Adrenal gland (tissue), 12 donors: ENCODE measurements around the gene SETBP1. TPM values are rescaled to one million over a fixed set of nuclear protein-coding genes. Genes with fewer than 3 reads are reported as not detected.

Experiments used
- DNase-seq, 7 donors: peaks; one replicate each; pipeline ENCODE4 v3.0.0-alpha.2; 2019 to 2020
- H3K27ac ChIP-seq, 5 donors: fragments of 200-600 bp; sonication (generic) in 4 of 5; 1 replicate in 3 of 5; 2 replicates in 2 of 5; pipeline versions ENCODE4 v1.5.1 to v1.8.0; 2016 to 2020; ENCODE audit warnings: mild to moderate bottlenecking in 1 of 5
- H3K27me3 ChIP-seq: fragments of 200-600 bp; 2 replicates; pipeline ENCODE4 v1.8.0; 2021
- H3K36me3 ChIP-seq, 2 donors: fragments of 200-600 bp; replicated peaks in 1 of 2; 1 replicate in 1 of 2; 2 replicates in 1 of 2; pipeline versions ENCODE4 v1.5.1 to v1.8.0; 2018 to 2022
- H3K4me1 ChIP-seq, 2 donors: fragments of 200-600 bp; replicated peaks in 1 of 2; 1 replicate in 1 of 2; 2 replicates in 1 of 2; pipeline versions ENCODE4 v1.5.1 to v1.8.0; 2018 to 2021
- H3K4me3 ChIP-seq, 4 donors: fragments of 200-600 bp; sonication (generic) in 3 of 4; one replicate each; pipeline ENCODE4 v1.5.1; 2016 to 2018
- H3K9me3 ChIP-seq, 3 donors: fragments of 200-600 bp; sonication (generic) in 1 of 3; replicated peaks in 1 of 3; 1 replicate in 2 of 3; 2 replicates in 1 of 3; pipeline versions ENCODE4 v1.5.1 to v1.8.0; 2016 to 2021
- CTCF ChIP-seq, 6 experiments: fragments of 450-650 bp in 4 of 6; fragments of 200-600 bp in 2 of 6; sonication (generic) in 1 of 6; IDR thresholded peaks; 1 replicate in 5 of 6; 2 replicates in 1 of 6; pipeline versions ENCODE4 v1.5.1 to v1.8.0; 2016 to 2021; ENCODE audit warnings: antibody characterized with exemption in 6 of 6, mild to moderate bottlenecking in 2 of 6, moderate library complexity in 1 of 6
- POLR2A ChIP-seq, 2 donors: fragments of 450-650 bp; IDR thresholded peaks; one replicate each; pipeline ENCODE4 v1.6.1; 2017; ENCODE audit warnings: antibody characterized with exemption in 2 of 2, mild to moderate bottlenecking in 2 of 2, moderate library complexity in 1 of 2
- WGBS, 4 donors: extraction: QIAGEN DNeasy Blood & Tissue Kit in 2 of 4; methylation state at CpG; one replicate each; pipeline versions ENCODE4 v1.1.5 to v1.1.7; 2013 to 2017; 5-methylcytosine and 5-hydroxymethylcytosine counted together
- intact Hi-C, 2 donors: fragments of 100-400 bp; cut with DNase I; formaldehyde crosslinking; loops; one replicate each; pipeline versions ENCODE4 v1.14.1 to v1.15.0; 2022 to 2023
- polyA plus RNA-seq, 3 donors: library from polyadenylated mRNA; stranded (reverse); fragments of 200-250 nt in 2 of 3; fragments of 350-450 nt in 1 of 3; fragmentation: Illumina TruSeq in 1 of 3; extraction: RNeasy Lipid Tissue Mini Kit (QIAGEN cat#74804) in 1 of 3; gene quantifications; one replicate each; pipeline ENCODE4 v1.2.3, GENCODE V29; 2013 to 2014
- total RNA-seq, 9 donors: library from RNA; depleted of rRNA in 4 of 9; stranded (reverse); fragments of >200 nt in 4 of 9; fragments of 120-200 nt in 1 of 9; fragmentation: NEBNext Ultra II Directional in 1 of 9; extraction: Animal tissue kit (Norgen Biotek cat#: 25700) in 1 of 9; gene quantifications; one replicate each; pipeline versions ENCODE4 v1.1.0 to v1.2.4, GENCODE V29; 2013 to 2023
- donor health status: healthy with polysubstance abuse.
- donor health status: Bipolar disorder and iron deficiency.
- donor health status: DM: yes; HTN: yes; CAD: no.
- donor health status: DM: no; HTN: no; CAD: no.
- donor health status: DM: no; HTN: no; CAD: no.
- donor health status: DM: yes; HTN: yes; CAD: no.

SETBP1 gene
- total and polyA plus RNA-seq, 12 donors: 1.2 to 18.0 (median 9.4) TPM

DNA sequence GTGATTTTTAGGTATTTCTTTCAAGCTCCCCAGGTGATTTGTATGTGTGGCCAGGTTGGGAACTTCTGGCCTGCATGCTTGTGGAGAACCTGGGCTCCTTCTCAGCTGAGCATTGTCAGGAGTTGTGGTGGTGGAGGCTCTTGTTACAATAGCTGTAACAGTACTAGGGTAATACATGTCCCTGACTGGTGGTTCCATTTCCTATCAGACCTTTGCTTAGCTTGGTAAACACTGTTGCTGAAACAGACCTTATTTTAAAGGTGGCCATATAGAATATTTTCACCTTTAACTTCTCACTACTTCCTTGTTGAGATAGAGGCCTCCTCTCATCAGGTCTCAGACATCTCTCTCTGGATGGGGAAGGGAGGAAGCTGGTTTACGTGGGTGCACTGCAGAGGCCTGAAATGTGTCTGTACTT lies 79.2 kb downstream of the SETBP1 start:
- Histone ChIP-seq H3K27ac (no peak overlapping the region), H3K4me1 (peaks cover 0 to 3% of the 10 kb centered on the region in 2 donors), H3K27me3 (no peaks in the 10 kb centered on the region), H3K4me3 (no peak overlapping the region), H3K9me3 (no peaks in the 10 kb centered on the region), H3K36me3 (no peaks in the 10 kb centered on the region)
- no peak for DNase-seq
- intact Hi-C loops: no loop called here
- WGBS, 4 donors: 74 to 89% (median 88%) methylated on average over 1 of the region's 1 CpG; no CpG with 5 or more reads in 1 of the 4 donors
- TF ChIP-seq CTCF (IDR thresholded peaks at IDR 0.05) (no peak), POLR2A (IDR thresholded peaks at IDR 0.05) (no peak)

DNA sequence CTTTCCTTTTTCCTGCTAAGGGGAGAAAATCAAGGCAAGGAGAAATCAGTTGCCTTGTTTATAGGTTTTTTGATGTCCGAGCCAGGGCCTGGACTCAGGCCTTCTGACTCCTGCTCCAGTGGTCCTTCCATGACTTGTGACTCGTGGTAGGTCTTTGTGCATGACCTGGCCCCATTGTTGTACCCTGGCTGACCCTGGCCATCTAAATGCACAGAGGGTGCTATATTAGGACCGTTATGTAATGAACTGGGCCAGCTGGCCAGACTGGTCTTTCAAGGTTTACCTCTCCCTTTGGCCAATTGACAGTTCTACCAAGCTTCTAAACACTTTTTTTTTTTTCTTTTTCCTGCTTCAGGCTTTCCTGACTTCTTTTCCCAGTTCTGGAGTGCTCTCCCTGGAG lies 81.1 kb downstream of the SETBP1 start:
- no peaks in the 10 kb centered on the region for H3K27me3 ChIP-seq
- no peaks in the 10 kb centered on the region for H3K36me3 ChIP-seq
- H3K9me3 ChIP-seq: no peaks in the 10 kb centered on the region
- H3K27ac ChIP-seq: no peak overlapping the region
- DNase-seq: no peak
- H3K4me3 ChIP-seq: no peak overlapping the region
- peaks cover 0 to 3% of the 10 kb centered on the region in 2 donors for H3K4me1 ChIP-seq
- no peak for TF ChIP-seq CTCF (IDR thresholded peaks at IDR 0.05)
- TF ChIP-seq POLR2A (IDR thresholded peaks at IDR 0.05): no peak
- 48 to 80% (median 53%) methylated on average over 3 of the region's 3 CpGs for WGBS, 4 donors
- intact Hi-C loops: no loop called here

GRCh38 chr18:44763327-44763726 lies 82.6 kb downstream of the SETBP1 start:
- no peak for DNase-seq
- no peaks in the 10 kb centered on the region for H3K9me3 ChIP-seq
- intact Hi-C loops: no loop called here
- peaks cover 0 to 3% of the 10 kb centered on the region in 2 donors for H3K4me1 ChIP-seq
- no peaks in the 10 kb centered on the region for H3K36me3 ChIP-seq
- TF ChIP-seq CTCF (IDR thresholded peaks at IDR 0.05) (no peak), POLR2A (IDR thresholded peaks at IDR 0.05) (no peak)
- 83 to 87% (median 85%) methylated on average over 8 of the region's 8 CpGs for WGBS, 4 donors
- H3K27me3 ChIP-seq: no peaks in the 10 kb centered on the region
- H3K4me3 ChIP-seq: no peak overlapping the region
- no peak overlapping the region for H3K27ac ChIP-seq

- H3K4me1 ChIP-seq: no peaks in the 10 kb centered on the region
- H3K27ac ChIP-seq: no peak overlapping the region
- WGBS, 4 donors: 75 to 89% (median 82%) methylated on average over 3 of the region's 3 CpGs
- no peaks in the 10 kb centered on the region for H3K27me3 ChIP-seq
- no peak overlapping the region for H3K4me3 ChIP-seq
- no peaks in the 10 kb centered on the region for H3K36me3 ChIP-seq
- no peak for TF ChIP-seq POLR2A (IDR thresholded peaks at IDR 0.05)
- TF ChIP-seq CTCF (IDR thresholded peaks at IDR 0.05): no peak
- no peaks in the 10 kb centered on the region for H3K9me3 ChIP-seq
- intact Hi-C loops: no loop called here
- DNase-seq: no peak
Observed at GRCh38 chr18:44764863-44765262, 84.2 kb downstream of the SETBP1 start.
